Mesodermal cell (in vitro differentiated cells): ENCODE results near the gene REEP3.

Source experiments
- H3K27ac ChIP-seq: 2 replicates; pipeline ENCODE4 v1.7.0; 2013; ENCODE audit warnings: mild to moderate bottlenecking, low read depth, low read length, moderate library complexity; ENCODE audit not compliant: severe bottlenecking
- H3K36me3 ChIP-seq: 2 replicates; pipeline ENCODE4 v1.7.1; 2013; ENCODE audit warnings: mild to moderate bottlenecking, low read length, moderate library complexity; ENCODE audit not compliant: control insufficient read depth, insufficient read depth
- H3K4me1 ChIP-seq: one replicate; pipeline ENCODE4 v1.7.1; 2013; ENCODE audit warnings: mild to moderate bottlenecking, low read length; ENCODE audit not compliant: insufficient read depth, control insufficient read depth, poor library complexity, severe bottlenecking
- H3K4me3 ChIP-seq: 2 replicates; pipeline ENCODE4 v1.7.0; 2013; ENCODE audit warnings: low read length, control low read depth, mild to moderate bottlenecking; ENCODE audit not compliant: insufficient read depth, poor library complexity, severe bottlenecking; ENCODE audit errors: extremely low read depth
- H3K9me3 ChIP-seq: 2 replicates; pipeline ENCODE4 v1.7.1; 2013; ENCODE audit warnings: mild to moderate bottlenecking, low read length, moderate library complexity; ENCODE audit not compliant: control insufficient read depth
- WGBS, 2 experiments: methylation state at CpG; one replicate each; pipeline ENCODE4 v1.1.5; 2013; ENCODE audit warnings: missing lambda C conversion rate in 2 of 2; ENCODE audit not compliant: insufficient coverage in 2 of 2; 5-methylcytosine and 5-hydroxymethylcytosine counted together

REEP3 gene

GRCh38 chr10:63608511-63608910 is 87.3 kb downstream of the REEP3 start:
- Histone ChIP-seq H3K4me3 (no peak overlapping the region), H3K27ac (no peak overlapping the region), H3K36me3 (peaks cover 14% of the 10 kb centered on the region), H3K9me3 (no peaks in the 10 kb centered on the region), H3K4me1 (peaks cover 4% of the 10 kb centered on the region)
- WGBS, 2 experiments = no CpG with 5 or more reads among the region's 1 CpG

- Histone ChIP-seq H3K4me1 (no peaks in the 10 kb centered on the region), H3K27ac (no peak overlapping the region), H3K4me3 (no peak overlapping the region), H3K36me3 (peaks cover 20% of the 10 kb centered on the region), H3K9me3 (no peaks in the 10 kb centered on the region)
- no CpG with 5 or more reads among the region's 2 CpGs for whole genome bisulfite sequencing, 2 experiments
Observed at GRCh38 chr10:63611078-63611477, 89.9 kb downstream of the REEP3 start.

GRCh38 chr10:63614371-63614891 is 93.2 kb downstream of the REEP3 start:
- H3K27ac ChIP-seq = peak overlapping the region; percentile 23
- no CpG with 5 or more reads among the region's 2 CpGs for WGBS, 2 experiments

GRCh38 chr10:63618552-63618951 is 97.4 kb downstream of the REEP3 start:
- 87 to 94% methylated on average over 3 of the region's 3 CpGs for WGBS, 2 experiments
- no peak overlapping the region for H3K27ac ChIP-seq
- H3K36me3 ChIP-seq = peaks cover 41% of the 10 kb centered on the region
- no peak overlapping the region for H3K4me3 ChIP-seq
- H3K9me3 ChIP-seq = no peaks in the 10 kb centered on the region
- H3K4me1 ChIP-seq = no peaks in the 10 kb centered on the region

More at GRCh38 chr10:63614371-63614891, 93.2 kb downstream of the REEP3 start:
- Histone ChIP-seq H3K4me3 (no peak overlapping the region), H3K36me3 (peaks cover 28% of the 10 kb centered on the region), H3K9me3 (no peaks in the 10 kb centered on the region), H3K4me1 (no peaks in the 10 kb centered on the region)

- Histone ChIP-seq H3K27ac (no peak overlapping the region), H3K4me1 (no peaks in the 10 kb centered on the region), H3K9me3 (no peaks in the 10 kb centered on the region), H3K4me3 (no peak overlapping the region), H3K36me3 (peaks cover 41% of the 10 kb centered on the region)
- 87 to 98% methylated on average over 6 to 7 of the region's 7 CpGs for WGBS, 2 experiments
Observed at GRCh38 chr10:63619426-63619825, 98.2 kb downstream of the REEP3 start.

- Histone ChIP-seq H3K4me3 (no peak overlapping the region), H3K27ac (no peak overlapping the region), H3K36me3 (peaks cover 28% of the 10 kb centered on the region), H3K4me1 (no peaks in the 10 kb centered on the region), H3K9me3 (no peaks in the 10 kb centered on the region)
- WGBS, 2 experiments = 80% methylated on average over 1 of the region's 2 CpGs; no CpG with 5 or more reads in 1 of the 2 experiments
Observed at GRCh38 chr10:63622097-63622496, 100.9 kb downstream of the REEP3 start.

GRCh38 chr10:63624701-63625100 is 103.5 kb downstream of the REEP3 start:
- peaks cover 17% of the 10 kb centered on the region for H3K4me1 ChIP-seq
- H3K9me3 ChIP-seq = no peaks in the 10 kb centered on the region
- H3K4me3 ChIP-seq = no peak overlapping the region
- H3K27ac ChIP-seq = no peak overlapping the region
- peaks cover 14% of the 10 kb centered on the region for H3K36me3 ChIP-seq
- 40 to 60% methylated on average over 1 of the region's 2 CpGs for WGBS, 2 experiments

GRCh38 chr10:63627396-63627795 is 106.2 kb downstream of the REEP3 start:
- no peaks in the 10 kb centered on the region for H3K9me3 ChIP-seq
- H3K4me1 ChIP-seq = peaks cover 22% of the 10 kb centered on the region
- H3K36me3 ChIP-seq = peaks cover 7% of the 10 kb centered on the region
- H3K4me3 ChIP-seq = no peak overlapping the region
- 82 to 100% methylated on average over 4 of the region's 8 CpGs for WGBS, 2 experiments
- H3K27ac ChIP-seq = peak overlapping the region; percentile 100

- Histone ChIP-seq H3K36me3 (peaks cover 3% of the 10 kb centered on the region), H3K4me3 (no peak overlapping the region), H3K4me1 (peaks cover 22% of the 10 kb centered on the region), H3K9me3 (no peaks in the 10 kb centered on the region), H3K27ac (peak overlapping the region; percentile 100)
- WGBS, 2 experiments = 79 to 83% methylated on average over 1 of the region's 2 CpGs
Observed at GRCh38 chr10:63627881-63628296, 106.7 kb downstream of the REEP3 start.

GRCh38 chr10:63628526-63629362 is 107.5 kb downstream of the REEP3 start:
- Histone ChIP-seq H3K4me3 (peak overlapping the region; percentile 54), H3K4me1 (peaks cover 22% of the 10 kb centered on the region), H3K27ac (peak overlapping the region; percentile 100), H3K9me3 (no peaks in the 10 kb centered on the region), H3K36me3 (no peaks in the 10 kb centered on the region)
- WGBS, 2 experiments = 13 to 24% methylated on average over 5 of the region's 16 CpGs
